Stimulated activated CD4-positive, alpha-beta T cell treated with anti-CD3 and anti-CD28 coated beads, Interleukin-12 subunit alpha, Interleukin-12 subunit beta, amount 100 ng/mL, for 4 hours (primary cell): ENCODE measurements around the gene ASAP2.

Experiments used
- DNase-seq: peaks from one replicate; pipeline ENCODE4 v3.0.0-alpha.2; 2020

ASAP2 gene

DNA sequence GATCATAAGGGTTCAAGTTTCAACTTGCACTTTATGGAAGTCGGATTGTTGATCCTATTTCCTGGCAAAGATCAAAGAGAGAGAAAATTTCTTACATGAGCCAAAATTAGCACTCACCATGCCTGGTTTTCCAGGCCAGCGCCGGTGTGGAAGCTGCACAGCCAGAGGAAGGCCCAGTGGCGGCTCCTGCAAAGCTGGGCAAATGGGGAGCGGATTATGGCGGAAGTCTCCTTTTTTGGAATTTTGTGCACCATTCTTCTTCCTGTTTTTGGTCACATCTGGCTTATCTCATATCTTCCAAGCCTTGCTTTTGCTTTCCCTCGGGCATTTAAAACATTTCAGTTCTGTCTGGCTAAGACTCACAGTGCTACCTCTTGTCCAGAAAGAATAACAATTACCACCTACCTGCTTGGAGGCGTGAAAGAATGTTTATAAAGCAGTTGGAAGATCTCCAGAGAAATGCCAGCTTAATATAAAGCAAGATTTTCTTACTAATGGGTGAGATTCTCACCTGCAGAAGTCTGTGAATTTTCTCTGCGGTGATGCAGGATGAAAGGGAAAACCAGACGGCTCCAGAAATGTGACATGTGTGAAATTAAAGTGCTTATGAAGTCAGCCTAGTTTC lies 94.3 kb downstream of the ASAP2 start:
- DNase-seq = no peak

DNA sequence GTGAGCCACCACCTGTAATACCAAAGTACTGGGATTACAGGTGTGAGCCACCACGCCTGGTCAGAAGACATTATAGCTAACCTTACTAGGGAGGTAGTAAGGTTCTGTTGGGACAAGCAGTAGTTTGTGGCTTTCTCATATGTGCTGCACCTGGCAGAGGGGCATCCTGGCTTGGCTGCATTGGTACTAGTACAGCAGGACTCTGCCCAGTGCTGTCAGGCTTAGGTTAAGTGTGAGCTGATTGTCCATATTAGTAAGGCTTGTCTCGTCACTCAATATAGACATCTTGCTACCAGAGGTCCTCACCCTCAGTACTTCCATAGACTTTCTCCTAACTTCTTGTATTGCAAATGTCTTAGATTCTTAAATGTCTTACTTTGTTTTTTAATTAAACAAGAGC lies 96.1 kb downstream of the ASAP2 start:
- no peak for DNase-seq

DNA sequence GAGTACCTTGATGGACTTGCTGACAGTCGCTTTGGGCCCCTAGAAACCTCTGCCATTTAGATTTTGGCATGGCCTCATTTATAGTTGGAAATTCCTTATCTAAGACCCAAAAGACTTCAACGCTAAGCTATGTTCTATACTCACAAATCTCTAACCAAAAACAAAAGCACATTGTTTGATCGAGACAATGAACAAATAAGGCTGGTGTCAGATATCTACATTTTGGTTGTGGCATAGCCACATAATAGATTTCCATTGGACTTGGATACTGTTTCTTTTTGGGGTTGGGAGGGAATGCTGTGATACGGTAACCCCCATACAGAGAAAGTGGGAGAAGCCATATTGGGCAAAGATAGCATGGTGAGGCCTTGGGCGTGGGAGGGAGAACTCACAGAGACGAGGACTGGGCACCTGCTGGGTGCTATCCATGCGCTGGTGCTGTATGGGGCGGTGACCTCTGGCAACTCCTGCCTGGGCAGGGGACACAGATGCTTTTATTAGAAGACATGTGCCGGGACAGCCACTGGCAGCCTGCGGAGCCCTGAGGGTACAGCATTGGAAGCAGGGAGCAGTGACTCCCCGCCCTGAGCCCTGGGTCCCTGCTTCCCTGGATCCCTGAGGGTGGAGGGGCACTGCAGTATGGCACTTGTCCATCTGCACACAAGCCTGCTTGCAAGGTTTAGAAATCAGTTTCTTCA lies 97.1 kb downstream of the ASAP2 start:
- DNase-seq = no peak

DNA sequence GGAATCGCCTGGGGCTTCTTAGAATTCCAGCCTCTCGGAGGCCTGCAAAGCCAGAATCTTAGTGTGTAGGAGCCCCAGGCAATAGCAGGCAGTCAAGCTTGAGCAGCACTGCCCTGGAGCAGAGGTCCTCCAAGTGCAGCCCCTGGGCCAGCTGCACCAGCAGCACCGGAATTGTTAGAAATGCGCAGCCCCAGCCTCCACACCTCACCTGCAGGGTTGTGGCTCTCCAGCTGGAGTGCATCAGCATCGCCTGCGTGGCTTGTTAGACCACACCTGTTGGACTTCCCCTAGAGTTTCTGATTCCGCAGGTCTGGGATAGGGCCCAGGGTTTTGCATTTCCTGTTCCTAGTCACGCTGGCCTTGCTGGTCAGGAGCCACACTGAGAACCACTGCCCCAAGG lies 100.3 kb downstream of the ASAP2 start:
- DNase-seq = no peak

DNA sequence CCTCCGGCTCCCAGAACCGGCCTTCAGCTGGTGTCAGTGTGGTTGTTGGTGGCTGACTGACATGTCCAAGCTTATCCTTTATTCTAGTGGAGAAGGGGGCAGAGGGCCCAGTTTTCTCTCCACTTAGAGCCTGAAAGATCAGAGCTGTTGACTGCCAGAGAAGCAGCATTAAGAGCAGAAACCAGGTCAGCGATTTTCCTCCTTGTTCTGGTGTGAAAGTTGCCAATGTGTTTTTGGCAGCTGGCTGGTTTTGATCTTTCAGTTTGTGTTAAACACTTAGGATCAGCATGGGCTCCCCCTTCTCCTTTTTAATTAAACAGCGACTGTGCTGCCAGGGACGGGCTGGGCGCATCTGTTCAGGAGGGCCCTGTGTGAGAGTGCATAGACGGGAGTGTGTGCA lies 100.9 kb downstream of the ASAP2 start:
- no peak for DNase-seq

DNA sequence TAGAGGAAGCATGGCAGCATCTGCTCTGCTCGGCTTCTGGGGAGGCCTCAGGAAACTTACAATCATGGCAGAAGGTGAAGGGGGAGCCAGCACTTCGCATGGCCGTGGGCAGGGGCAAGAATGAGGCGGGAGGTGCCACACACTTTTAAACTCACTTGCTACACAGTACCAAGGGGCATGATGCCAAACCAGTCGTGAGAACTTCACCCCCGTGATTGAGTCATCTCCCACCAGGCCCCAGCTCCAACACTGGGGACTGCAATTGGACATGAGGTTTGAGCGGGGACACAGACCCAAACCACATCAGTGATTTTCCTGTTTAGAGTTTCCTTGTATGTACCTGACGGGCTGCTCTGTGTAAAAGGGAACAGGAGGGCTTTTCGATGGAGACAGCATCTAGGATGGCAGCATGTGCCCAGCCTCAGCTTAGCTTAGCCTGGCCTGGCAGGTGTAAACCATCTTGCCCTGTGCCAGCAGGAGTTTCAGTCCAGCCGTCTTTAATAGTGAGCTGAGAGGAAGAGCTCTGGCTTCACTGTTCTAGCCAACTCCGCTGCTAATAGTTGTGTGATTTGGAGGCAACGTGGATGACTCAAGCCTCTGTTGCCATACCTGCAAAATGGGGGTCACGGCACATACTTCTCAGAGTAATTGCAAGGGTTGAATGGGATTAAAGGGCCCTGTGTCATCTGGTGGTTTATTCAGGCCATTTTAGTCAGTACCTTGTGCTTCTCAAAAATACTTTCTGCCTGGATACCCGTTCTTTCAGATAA lies 101.8 kb downstream of the ASAP2 start:
- DNase-seq = no peak

DNA sequence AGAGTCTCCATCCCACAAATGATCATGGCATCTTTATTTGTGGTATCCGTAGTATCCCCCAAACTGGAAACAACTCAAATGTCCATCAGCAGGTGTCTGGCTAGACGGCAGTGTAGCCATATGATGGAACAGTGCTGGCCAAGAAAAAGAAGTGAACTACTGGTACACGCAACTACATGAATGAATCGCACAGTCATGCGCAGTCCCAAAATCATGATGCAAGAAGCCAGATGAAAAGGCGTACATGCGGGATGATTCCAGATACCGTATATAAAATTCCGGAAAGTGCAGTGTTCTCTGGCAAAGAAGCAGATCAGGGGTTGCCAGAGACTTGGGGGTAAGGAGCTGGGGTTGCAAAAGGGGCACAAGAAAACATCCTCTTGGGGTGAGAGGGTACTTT lies 102.5 kb downstream of the ASAP2 start:
- DNase-seq = no peak

DNA sequence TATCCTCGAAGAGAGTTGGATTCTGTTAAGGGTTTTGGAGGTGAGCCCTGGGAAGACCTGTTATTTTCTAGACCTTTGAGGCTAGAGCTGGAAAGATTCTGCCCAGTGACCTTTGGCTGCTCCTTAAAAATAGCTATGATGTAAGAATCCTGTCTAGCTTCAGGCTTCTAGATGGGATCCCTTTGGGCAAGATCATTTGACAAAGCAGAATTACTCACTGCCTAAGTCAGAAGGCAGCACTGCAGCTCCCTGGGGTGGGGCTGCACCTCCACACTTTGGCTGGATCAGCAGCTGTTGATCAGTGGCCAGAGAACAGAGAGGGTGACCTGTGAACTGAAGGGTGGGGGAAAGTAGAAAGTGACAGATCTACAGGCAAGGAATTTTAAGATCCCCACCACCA lies 103.8 kb downstream of the ASAP2 start:
- DNase-seq = no peak

DNA sequence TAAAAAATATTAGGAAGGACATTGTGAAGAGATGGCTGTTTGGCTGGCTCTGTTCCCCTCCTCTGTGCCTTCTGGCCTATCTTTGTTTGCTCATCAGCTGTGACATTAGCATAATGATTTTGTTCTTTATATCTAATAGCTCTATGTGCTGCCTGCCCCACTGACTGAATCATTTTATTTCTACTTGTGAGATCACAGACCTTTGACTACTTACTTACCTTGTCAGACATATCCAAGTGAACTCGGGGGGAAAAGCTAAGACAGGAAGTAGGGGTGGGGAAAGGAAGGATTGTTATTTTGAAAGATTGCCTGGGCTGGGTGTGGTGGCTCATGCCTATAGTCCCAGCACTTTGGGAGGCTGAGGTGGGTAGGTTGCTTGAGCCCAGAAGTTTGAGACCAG lies 104.2 kb downstream of the ASAP2 start:
- no peak for DNase-seq

DNA sequence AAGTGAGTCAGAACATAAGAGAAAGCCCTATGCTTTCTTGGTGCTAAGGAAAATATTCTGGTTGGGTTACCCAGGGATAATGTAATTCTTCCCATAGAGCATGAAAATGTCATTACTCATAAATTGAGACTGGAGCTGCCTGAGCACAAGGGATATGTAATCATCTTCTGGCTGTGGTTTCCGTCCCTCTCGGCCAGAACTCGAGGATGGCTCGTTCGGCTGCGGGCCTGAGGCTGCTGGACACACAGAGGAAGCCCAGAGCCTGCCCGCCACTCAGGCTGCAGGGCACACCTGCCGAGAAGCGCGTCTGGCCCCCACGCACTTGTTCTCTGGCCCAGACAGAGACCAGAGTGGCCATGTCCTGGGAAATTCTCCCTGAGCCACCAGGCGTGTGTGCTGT lies 104.9 kb downstream of the ASAP2 start:
- DNase-seq = no peak

DNA sequence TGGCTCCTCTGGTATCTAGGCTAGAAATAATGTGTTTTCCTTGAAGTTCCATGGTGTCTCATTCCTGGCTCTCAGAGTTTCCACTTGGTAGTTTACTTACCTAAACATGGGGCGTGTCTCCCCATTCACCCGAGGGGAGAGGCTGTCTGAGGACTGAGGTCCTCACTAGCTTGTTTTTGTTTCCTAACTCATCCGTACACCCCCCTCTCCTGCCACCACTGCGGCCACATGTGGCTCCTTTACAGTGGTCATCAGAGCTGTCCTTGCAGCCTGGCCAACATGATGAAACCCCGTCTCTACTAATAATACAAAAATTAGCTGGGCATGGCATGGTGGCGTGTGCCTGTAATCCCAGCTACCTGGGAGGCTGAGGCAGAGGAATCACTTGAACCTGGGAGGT lies 106.0 kb downstream of the ASAP2 start:
- no peak for DNase-seq

DNA sequence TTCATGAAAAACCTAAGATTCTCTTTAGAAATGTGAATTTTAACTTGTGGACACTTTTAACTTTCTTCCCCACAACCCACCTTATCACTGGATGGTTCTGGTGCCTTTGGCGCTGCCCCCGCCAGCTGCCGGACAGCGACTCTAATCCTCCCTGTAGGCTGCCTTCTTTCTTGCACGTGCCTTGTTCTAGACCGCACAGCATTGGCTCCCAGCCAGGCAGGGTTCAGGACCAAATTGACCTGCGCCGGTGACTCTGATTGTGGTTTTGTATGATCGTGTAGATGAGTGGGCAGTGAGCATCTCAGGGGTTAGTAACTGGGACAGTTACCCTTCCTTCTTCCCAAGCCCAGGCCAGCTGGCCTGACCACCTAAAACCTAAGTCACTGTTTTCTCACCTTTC lies 106.8 kb downstream of the ASAP2 start:
- DNase-seq = no peak

DNA sequence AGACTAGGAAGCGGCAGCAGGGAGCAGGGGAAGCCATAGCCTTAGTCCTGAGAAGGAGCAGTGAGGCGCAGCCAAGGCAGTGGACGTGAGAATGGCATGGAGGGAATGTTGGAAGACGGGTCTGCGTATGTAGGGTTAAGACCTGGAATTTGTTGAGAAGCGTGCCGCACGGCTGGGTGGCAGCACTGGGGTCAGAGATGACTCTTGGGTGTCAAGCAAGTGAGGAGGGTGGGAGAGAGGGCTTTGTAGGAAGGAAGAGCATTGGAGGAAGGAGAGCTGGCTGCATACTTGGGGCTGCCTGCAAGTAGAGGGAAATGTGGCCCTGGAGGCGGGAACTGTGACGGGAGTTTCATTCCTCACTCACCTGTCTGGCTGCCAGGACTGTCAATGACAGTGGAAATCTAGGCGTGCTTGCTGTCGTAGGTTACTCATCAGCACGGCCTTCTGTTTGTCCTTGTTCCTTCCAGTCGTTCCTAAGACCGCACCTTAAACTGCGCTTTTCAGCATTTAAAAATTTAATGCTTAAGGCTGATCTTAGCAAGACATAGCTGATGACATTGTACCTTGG lies 108.8 kb downstream of the ASAP2 start:
- no peak for DNase-seq

DNA sequence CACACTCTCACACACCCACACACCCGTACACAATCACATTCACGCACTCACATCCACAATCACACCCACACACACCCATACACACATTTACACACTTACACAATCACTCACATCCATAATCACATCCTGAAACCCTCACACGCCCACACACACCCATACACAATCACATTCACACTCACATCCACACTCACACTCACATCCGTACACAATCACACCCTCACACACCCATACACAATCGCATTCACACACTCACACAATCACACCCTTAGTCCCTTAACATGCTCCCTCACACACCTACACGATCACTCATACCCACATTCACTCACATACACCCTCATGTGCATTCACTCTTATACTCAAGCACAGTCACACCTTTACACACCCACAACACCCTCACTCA lies 110.9 kb downstream of the ASAP2 start:
- DNase-seq = no peak

DNA sequence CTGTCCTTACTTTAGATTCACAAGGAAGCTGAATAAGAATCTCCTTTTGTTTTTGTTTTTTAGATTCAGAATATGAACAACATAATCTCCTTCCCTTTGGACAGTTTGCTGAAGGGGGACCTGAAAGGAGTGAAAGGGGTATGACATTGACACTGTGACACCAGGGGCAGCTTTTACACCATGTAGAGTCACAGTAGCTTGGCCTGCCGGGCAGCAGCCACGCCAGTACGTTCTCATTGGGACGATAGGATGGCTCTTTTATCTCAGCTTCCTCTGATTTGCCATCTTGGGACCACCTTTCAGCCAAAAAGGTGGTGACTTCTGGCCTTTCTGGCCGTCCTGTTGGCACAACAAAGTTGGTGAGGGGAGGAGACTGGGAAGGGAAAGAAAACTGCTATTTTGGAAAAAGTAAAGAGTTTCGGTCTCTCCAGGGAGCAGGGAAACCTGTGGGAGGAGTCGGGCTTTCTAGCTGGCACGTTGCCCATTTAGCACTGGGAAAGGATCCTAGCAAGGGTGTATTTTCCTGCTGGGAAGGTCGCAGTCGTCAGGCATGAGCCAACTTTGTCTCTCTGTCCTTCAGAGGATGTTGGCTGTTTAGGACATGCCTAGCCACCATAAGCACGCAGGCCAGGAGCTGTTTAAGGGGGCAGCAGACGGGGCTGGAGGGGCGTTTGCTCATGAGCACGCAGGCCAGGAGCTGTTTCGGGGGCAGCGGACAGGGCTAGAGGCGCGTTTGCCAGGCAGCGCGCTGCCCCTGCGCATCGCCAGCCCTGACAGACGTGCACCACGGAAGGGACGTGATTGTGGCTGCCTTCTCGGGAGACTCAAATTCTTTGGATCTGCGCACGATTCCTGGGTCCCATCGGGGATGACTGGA lies 112.1 kb downstream of the ASAP2 start:
- DNase-seq = no peak

DNA sequence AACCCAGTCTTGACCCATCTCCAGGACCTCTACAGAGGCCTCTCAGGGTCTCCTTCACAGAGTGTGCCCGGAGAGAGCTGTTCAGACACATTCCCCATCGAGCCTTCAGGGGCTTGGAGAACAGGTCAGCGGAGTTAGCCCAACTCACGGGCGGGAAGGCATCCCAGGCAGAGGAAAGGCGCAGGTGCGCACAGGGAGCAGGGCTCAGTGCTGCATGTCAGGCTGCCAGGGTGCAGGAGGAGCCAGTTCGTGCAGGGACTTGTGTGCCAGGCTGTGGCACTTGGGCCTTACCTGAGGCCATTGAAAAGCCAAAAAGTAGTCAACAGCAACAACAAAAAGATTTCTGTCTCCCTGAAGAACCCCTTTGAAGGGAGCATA lies 112.7 kb downstream of the ASAP2 start:
- DNase-seq = no peak

DNA sequence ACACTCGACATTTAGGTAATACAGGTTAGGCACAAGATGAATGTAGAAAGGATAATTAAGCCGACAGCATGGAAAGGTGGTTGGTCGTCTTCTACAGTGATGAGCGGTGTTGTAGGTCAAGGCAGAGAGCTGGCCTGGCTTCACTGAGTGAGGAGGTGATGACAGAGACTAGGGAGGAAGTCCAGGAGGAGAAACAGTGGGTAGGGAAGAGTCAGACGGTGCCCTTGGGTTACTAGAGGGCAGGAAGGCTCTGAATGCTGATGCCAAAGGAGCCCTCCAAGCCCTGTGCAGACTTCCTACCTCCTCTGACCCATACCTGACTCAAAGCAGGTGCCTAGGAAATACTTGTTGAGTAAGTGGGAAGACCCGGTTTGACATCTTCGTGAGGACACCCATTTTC lies 116.0 kb downstream of the ASAP2 start:
- no peak for DNase-seq

DNA sequence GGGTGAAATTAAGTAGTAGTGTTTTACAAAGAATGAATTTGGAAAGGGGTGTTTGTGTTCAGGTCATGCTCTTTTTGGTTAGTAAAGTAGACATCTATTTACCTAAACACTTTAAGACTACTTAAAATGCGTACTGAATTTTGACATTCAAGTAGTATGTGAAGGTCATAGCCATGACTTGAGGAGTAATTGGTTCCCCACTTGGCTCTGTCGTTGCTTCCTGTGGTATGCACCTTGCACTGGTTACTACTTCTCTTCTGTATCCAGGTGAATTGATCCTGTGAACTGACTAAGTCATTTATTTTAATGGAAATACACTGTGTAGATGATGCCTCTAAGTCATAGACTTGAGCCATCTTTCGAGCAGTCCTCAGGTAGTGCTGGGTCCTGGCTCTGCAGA lies 118.8 kb downstream of the ASAP2 start:
- DNase-seq = no peak

DNA sequence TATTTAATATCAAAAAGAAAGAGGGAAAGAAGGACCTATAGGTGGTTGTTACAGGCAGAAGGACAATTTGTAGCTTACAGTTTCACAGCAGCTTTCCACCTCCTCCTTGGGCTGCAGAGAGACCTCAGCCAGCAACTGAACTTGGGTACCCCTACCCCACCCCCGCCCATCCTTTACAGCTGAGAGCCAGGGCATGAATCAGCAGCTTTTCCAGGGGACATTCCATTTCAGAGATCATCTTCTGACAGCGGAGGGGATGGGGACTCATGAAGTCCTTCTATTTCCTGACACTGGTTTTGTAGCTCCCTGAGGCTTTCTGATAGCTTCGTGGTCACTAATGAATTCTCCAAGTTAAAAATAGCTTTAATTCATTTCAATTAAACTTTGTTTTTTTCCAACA lies 120.4 kb downstream of the ASAP2 start:
- no peak for DNase-seq

DNA sequence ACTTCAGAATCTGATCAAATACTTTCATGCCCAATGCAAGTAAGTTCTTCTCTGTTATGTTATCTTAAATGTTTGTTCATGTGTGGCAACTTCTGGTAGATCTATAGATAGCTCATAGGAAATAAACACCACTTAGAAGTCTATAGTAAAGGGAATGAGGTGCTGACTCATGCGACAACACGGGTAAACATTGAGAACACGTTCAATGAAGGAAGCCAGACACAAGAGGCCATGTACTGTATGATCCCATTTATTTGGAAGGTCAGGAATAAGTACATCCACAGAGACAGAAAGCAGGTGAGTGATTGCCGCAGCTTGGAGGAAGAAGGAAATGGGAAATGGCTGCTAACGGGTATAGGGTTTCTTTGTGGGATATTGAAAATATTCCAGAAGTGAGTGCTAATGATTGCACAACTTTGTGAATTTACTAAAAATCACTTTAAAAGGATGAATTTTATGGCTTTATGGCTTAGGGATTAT lies 121.3 kb downstream of the ASAP2 start:
- DNase-seq = no peak

DNA sequence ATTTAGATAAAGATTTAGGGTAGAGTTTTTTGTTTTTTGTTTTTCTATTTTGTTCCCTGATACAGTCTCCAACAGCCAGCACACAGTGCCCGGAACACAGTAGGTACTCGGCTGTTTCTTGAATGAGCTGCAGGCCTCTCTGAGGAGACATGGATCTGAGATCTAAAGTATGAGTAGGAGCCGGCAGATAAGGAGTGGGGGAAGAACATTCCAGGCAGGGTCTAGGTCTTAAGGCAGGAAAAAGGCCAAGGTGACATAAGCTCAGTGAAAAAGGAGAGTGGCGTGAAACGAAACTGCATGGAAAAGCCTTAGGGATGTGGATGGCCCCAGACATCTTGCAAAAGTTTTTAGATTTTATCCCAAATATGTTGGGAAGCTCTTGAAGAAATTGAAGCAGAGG lies 122.3 kb downstream of the ASAP2 start:
- no peak for DNase-seq

DNA sequence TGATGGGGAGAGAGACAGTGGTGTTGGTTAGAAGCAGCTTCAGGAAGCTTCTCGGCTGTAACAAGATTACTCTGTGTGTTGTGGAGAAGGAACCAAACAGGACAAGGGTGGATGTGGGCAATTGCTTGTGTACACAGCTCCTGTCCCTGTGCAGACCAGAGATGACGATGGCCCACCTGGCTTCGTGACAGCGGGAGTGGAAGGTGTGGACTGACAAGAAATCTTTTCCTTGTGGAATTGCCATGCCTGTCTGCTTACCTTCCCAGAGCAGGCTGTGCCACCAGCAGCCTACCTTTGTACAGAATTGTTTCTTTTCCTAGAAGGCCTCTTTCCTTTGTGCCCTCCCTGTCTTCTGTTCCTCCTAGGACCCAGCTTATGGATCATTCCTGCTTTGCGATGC lies 122.9 kb downstream of the ASAP2 start:
- DNase-seq = no peak
